Neuronal stem cell (in vitro differentiated cells): ENCODE results near the gene MORF4L2.

ENCODE experiments used
- DNase-seq: peaks from one replicate; pipeline ENCODE4 v3.0.0-alpha.2; 2013; ENCODE audit warnings: low spot score
- H2AFZ ChIP-seq: one replicate; pipeline ENCODE4 v1.6.1; 2013; ENCODE audit warnings: mild to moderate bottlenecking, low read length, inconsistent platforms
- H2AK5ac ChIP-seq: 2 replicates; pipeline ENCODE4 v1.6.1; 2013; ENCODE audit warnings: low read depth, mild to moderate bottlenecking, inconsistent platforms, low read length, moderate library complexity, mixed read lengths
- H2BK120ac ChIP-seq: 2 replicates; pipeline ENCODE4 v1.6.1; 2013; ENCODE audit warnings: low read depth, mild to moderate bottlenecking, inconsistent platforms, low read length, moderate library complexity, mixed read lengths
- H2BK12ac ChIP-seq: one replicate; pipeline ENCODE4 v1.6.1; 2013; ENCODE audit warnings: low read length, inconsistent platforms
- H2BK15ac ChIP-seq: 2 replicates; pipeline ENCODE4 v1.6.1; 2013; ENCODE audit warnings: mild to moderate bottlenecking, low read length, inconsistent platforms, mixed read lengths
- H2BK5ac ChIP-seq: one replicate; pipeline ENCODE4 v1.6.1; 2013; ENCODE audit warnings: inconsistent platforms, mild to moderate bottlenecking, low read length, moderate library complexity
- H3K14ac ChIP-seq: one replicate; pipeline ENCODE4 v1.6.1; 2013; ENCODE audit warnings: low read length, inconsistent platforms
- H3K18ac ChIP-seq: 2 replicates; pipeline ENCODE4 v1.6.1; 2013; ENCODE audit warnings: low read length, inconsistent platforms
- H3K23ac ChIP-seq: 2 replicates; pipeline ENCODE4 v1.6.1; 2013; ENCODE audit warnings: low read depth, mild to moderate bottlenecking, mixed read lengths, low read length, inconsistent platforms; ENCODE audit not compliant: poor library complexity
- H3K27ac ChIP-seq: replicated peaks from 3 replicates; pipeline ENCODE4 v1.5.1; 2013; ENCODE audit warnings: low read length, inconsistent platforms
- H3K27me3 ChIP-seq, 3 experiments: 2 replicates each; pipeline ENCODE4 v1.6.1; 2013; ENCODE audit warnings: low read length in 3 of 3, mild to moderate bottlenecking in 2 of 3, inconsistent platforms in 1 of 3, low read depth in 1 of 3, mixed read lengths in 1 of 3, moderate library complexity in 1 of 3; ENCODE audit not compliant: control insufficient read depth in 3 of 3, insufficient read depth in 3 of 3
- H3K36me3 ChIP-seq, 2 donors: replicated peaks in 1 of 2; 2 replicates each; pipeline ENCODE4 v1.6.1; 2013; ENCODE audit warnings: low read length in 2 of 2; ENCODE audit not compliant: control insufficient read depth in 2 of 2, insufficient read depth in 2 of 2
- H3K4ac ChIP-seq: 2 replicates; pipeline ENCODE4 v1.6.1; 2013; ENCODE audit warnings: inconsistent platforms, mild to moderate bottlenecking, low read length, moderate library complexity
- H3K4me1 ChIP-seq, 2 donors: 1 replicate in 1 of 2; 2 replicates in 1 of 2; pipeline ENCODE4 v1.6.1; 2013; ENCODE audit warnings: low read length in 2 of 2, low read depth in 1 of 2; ENCODE audit not compliant: control insufficient read depth in 2 of 2, insufficient read depth in 1 of 2
- H3K4me2 ChIP-seq: one replicate; pipeline ENCODE4 v1.6.1; 2013; ENCODE audit warnings: mild to moderate bottlenecking, low read length, inconsistent platforms; ENCODE audit not compliant: insufficient read depth, poor library complexity, severe bottlenecking
- H3K4me3 ChIP-seq, 2 donors: 2 replicates each; pipeline ENCODE4 v1.5.1; 2013; ENCODE audit warnings: low read length in 2 of 2, mild to moderate bottlenecking in 2 of 2, inconsistent platforms in 1 of 2, moderate library complexity in 1 of 2
- H3K79me1 ChIP-seq: one replicate; pipeline ENCODE4 v1.6.1; 2013; ENCODE audit warnings: low read depth, mild to moderate bottlenecking, inconsistent platforms, low read length, moderate library complexity
- H3K9ac ChIP-seq: one replicate; pipeline ENCODE4 v1.6.1; 2013; ENCODE audit warnings: mild to moderate bottlenecking, low read depth, low read length, inconsistent platforms; ENCODE audit not compliant: poor library complexity
- H3K9me3 ChIP-seq, 2 donors: replicated peaks in 1 of 2; 2 replicates each; pipeline versions ENCODE3 to v1.6.1; 2013; ENCODE audit warnings: low read length in 2 of 2, mild to moderate bottlenecking in 2 of 2, inconsistent platforms in 1 of 2, low read depth in 1 of 2, mixed read lengths in 1 of 2, moderate library complexity in 1 of 2; ENCODE audit not compliant: control insufficient read depth in 2 of 2, insufficient read depth in 1 of 2
- H4K8ac ChIP-seq: one replicate; pipeline ENCODE4 v1.6.1; 2013; ENCODE audit warnings: low read depth, mild to moderate bottlenecking, inconsistent platforms, low read length, moderate library complexity
- H4K91ac ChIP-seq: one replicate; pipeline ENCODE4 v1.6.1; 2013; ENCODE audit warnings: low read length, low read depth, mild to moderate bottlenecking, inconsistent platforms; ENCODE audit not compliant: poor library complexity
- WGBS, 2 donors: extraction: QIAGEN DNeasy Blood & Tissue Kit; methylation state at CpG; one replicate each; pipeline ENCODE4 v1.1.7; 2013; ENCODE audit warnings: missing lambda C conversion rate in 2 of 2, mixed read lengths in 1 of 2; ENCODE audit not compliant: insufficient read length in 2 of 2, insufficient replicate concordance in 1 of 2; ENCODE audit errors: extremely low coverage in 2 of 2; 5-methylcytosine and 5-hydroxymethylcytosine counted together

MORF4L2 gene

DNA sequence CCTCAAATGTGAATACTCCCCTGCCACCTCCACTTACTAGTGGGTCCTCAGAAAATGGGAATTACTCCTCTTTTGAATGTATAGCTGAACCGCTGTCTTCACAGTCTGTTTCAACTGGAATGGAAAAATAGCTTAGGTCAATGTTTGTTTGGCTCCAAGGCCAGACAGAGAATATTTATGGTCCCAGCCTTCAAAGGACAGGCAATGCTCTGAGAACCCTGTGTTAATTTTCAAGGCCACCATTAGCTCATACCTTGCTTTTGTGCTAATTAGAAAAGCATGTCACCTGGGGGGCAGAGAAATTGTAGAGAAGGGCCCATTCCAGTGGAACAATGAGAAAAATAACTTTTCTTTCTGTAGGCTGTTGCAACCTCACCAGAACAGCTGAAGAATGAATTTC, 4.6 kb upstream of the MORF4L2 start:
- no peak overlapping the region for H3K27ac ChIP-seq
- H3K36me3 ChIP-seq = no peaks in the 10 kb centered on the region

DNA sequence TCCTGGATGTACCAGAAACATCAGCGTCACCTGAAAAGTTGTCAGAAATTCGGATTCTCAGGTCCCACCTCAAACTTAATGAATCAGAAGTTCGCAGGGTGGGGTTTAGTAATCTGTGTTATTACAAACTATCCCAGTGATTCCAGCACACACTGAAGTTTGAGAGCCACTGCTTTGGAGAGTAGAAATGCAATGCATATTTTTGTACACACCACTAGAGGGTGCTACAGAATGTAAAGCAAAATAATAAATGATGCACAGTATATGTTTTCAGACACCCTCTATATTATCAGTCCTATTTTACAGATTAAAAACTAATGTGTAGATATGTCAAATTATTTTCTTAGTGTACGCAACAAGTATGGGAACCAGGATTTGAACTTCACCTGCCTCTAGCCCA, 2.4 kb upstream of the MORF4L2 start:
- Histone ChIP-seq H2BK120ac (no peak overlapping the region), H4K8ac (no peak overlapping the region), H2AK5ac (no peak overlapping the region), H2AFZ (peak overlapping the region; percentile 89), H4K91ac (no peak overlapping the region), H2BK12ac (no peak overlapping the region), H3K4me1 (no peaks in the 10 kb centered on the region), H3K9ac (no peak overlapping the region), H3K9me3 (no peaks in the 10 kb centered on the region), H3K4me2 (no peak overlapping the region), H3K4me3 (no peak overlapping the region), H3K79me1 (no peaks in the 10 kb centered on the region), H3K14ac (no peak overlapping the region), H3K36me3 (peaks cover under 1 to 13% of the 10 kb centered on the region in 2 donors), H3K4ac (no peak overlapping the region), H3K18ac (no peak overlapping the region), H3K27me3 (no peaks in the 10 kb centered on the region), H2BK15ac (no peak overlapping the region), H3K23ac (no peak overlapping the region), H3K27ac (no peak overlapping the region), H2BK5ac (no peak overlapping the region)
- no CpG with 5 or more reads among the region's 4 CpGs for WGBS, 2 donors
- DNase-seq = no peak

More for the DNA sequence above, 4.6 kb upstream of the MORF4L2 start:
- H3K23ac ChIP-seq = no peak overlapping the region
- H3K4me1 ChIP-seq = no peaks in the 10 kb centered on the region
- H3K9me3 ChIP-seq = no peaks in the 10 kb centered on the region
- no peak overlapping the region for H3K9ac ChIP-seq
- no peak overlapping the region for H3K4me3 ChIP-seq
- no peak overlapping the region for H3K4me2 ChIP-seq
- no peak overlapping the region for H3K18ac ChIP-seq
- no peak overlapping the region for H3K14ac ChIP-seq
- H2BK120ac ChIP-seq = no peak overlapping the region
- no CpG with 5 or more reads among the region's 1 CpG for WGBS, 2 donors
- H2AFZ ChIP-seq = no peak overlapping the region
- no peaks in the 10 kb centered on the region for H3K27me3 ChIP-seq
- no peak overlapping the region for H2BK12ac ChIP-seq
- no peak overlapping the region for H4K8ac ChIP-seq
- H3K4ac ChIP-seq = no peak overlapping the region
- H3K79me1 ChIP-seq = no peaks in the 10 kb centered on the region
- no peak overlapping the region for H4K91ac ChIP-seq
- H2BK5ac ChIP-seq = no peak overlapping the region
- H2AK5ac ChIP-seq = no peak overlapping the region
- DNase-seq = no peak
- no peak overlapping the region for H2BK15ac ChIP-seq

DNA sequence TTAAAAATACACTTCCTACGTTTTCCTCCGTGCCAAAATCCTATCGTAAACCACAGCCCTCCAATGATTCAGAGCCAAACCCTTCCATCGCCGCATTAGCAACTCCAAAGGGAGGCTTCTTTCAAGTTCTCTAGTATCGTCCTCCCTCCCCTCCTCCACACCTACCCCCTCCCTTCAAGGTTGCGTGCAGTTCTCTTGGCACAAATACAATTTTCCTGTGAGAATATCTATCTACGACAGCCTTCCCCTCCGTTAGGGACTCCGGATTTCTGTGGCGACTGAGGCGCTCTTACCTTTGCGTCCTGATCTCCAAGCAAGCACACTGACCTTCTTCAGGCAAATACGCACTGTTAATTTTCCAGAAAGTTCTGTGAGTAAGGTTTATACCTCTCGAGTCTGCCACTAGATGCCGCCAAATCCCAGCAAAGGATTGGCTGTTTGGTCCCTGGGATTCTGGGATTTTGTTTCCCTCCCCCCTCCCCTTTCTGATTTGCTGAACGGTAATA, 1.2 kb upstream of the MORF4L2 start:
- peak overlapping the region; percentile 47 for H3K4me2 ChIP-seq
- H3K27me3 ChIP-seq = no peaks in the 10 kb centered on the region
- H3K79me1 ChIP-seq = no peaks in the 10 kb centered on the region
- H3K14ac ChIP-seq = no peak overlapping the region
- H3K9me3 ChIP-seq = no peaks in the 10 kb centered on the region
- H3K36me3 ChIP-seq = peaks cover 4 to 25% of the 10 kb centered on the region in 2 donors
- peak overlapping the region; percentile 85 for H3K27ac ChIP-seq
- H3K23ac ChIP-seq = no peak overlapping the region
- WGBS, 2 donors = no CpG with 5 or more reads among the region's 17 CpGs
- no peak overlapping the region for H2AK5ac ChIP-seq
- H2BK12ac ChIP-seq = no peak overlapping the region
- H2BK5ac ChIP-seq = no peak overlapping the region
- H2AFZ ChIP-seq = peak overlapping the region; percentile 89
- H4K8ac ChIP-seq = no peak overlapping the region
- H3K4me3 ChIP-seq = peak overlapping the region; percentile 72 to 80
- H3K9ac ChIP-seq = peak overlapping the region; percentile 38
- no peak overlapping the region for H3K4ac ChIP-seq
- peak; percentile 63 for DNase-seq
- no peak overlapping the region for H2BK15ac ChIP-seq
- H3K18ac ChIP-seq = no peak overlapping the region
- no peak overlapping the region for H4K91ac ChIP-seq
- no peaks in the 10 kb centered on the region for H3K4me1 ChIP-seq
- no peak overlapping the region for H2BK120ac ChIP-seq

DNA sequence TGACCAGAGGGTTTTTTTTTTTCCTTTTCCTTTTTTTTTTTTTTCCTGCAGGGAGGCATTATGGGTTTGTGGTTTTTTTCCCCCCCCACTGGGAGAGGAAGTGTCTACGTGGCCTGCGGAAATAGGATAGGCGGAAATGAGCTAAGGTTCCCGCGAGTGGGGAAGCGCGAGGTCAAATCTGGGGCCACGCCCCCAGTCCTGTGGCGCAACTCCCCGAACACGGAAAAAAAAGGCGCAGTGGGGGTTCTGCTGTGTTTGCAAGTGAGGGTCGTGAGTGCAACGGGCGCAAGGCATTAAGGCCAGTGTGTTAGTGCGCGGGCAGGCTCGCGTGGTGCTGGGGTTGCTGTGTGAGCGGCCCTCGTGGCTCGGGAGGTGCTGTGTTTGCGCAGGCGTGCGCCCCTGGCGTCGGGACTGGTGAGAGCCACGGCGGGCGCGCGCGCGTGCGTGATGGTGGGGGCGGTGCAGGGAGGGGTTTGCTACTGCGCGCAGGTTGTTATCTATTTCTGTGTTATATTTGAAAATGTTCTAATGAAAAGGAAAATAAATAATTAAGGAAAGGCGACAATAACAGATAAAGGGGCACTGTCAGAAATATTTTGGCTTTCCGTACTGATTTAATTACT, 685 bp upstream of the MORF4L2 start:
- Histone ChIP-seq H3K9ac (peak overlapping the region; percentile 84), H3K4me3 (peak overlapping the region; percentile 80 to 89), H3K79me1 (no peaks in the 10 kb centered on the region), H3K36me3 (peaks cover 4 to 30% of the 10 kb centered on the region in 2 donors), H2BK5ac (no peak overlapping the region), H4K8ac (no peak overlapping the region), H3K4ac (no peak overlapping the region), H3K27me3 (no peaks in the 10 kb centered on the region), H3K27ac (peak overlapping the region; percentile 90), H3K9me3 (no peaks in the 10 kb centered on the region), H3K4me1 (no peaks in the 10 kb centered on the region), H2BK120ac (no peak overlapping the region), H2BK15ac (no peak overlapping the region), H2AK5ac (no peak overlapping the region), H3K14ac (no peak overlapping the region), H3K18ac (peak overlapping the region; percentile 89), H2BK12ac (no peak overlapping the region), H4K91ac (no peak overlapping the region), H3K4me2 (peak overlapping the region; percentile 66), H2AFZ (peak overlapping the region; percentile 89), H3K23ac (no peak overlapping the region)
- WGBS, 2 donors = no CpG with 5 or more reads among the region's 40 CpGs
- peak; percentile 62 for DNase-seq
